Activated CD8-positive, alpha-beta memory T cell treated with anti-CD3 and anti-CD28 coated beads for 48 hours (primary cell): ENCODE data around the gene DEPDC4.

Experiments used
- DNase-seq, 3 experiments: peaks; one replicate each; pipeline ENCODE4 v3.0.0-alpha.2; 2020; ENCODE audit warnings: low read depth in 2 of 3, low spot score in 2 of 3

Gene DEPDC4

GRCh38 chr12:100214518-100214917 is 52.4 kb downstream of the DEPDC4 start:
- DNase-seq: no peak

- DNase-seq: no peak
Measured at GRCh38 chr12:100213016-100213891, 53.6 kb downstream of the DEPDC4 start.

GRCh38 chr12:100211698-100212097 is 55.2 kb downstream of the DEPDC4 start:
- no peak for DNase-seq

- DNase-seq: no peak
Measured at GRCh38 chr12:100208834-100209233, 58.0 kb downstream of the DEPDC4 start.

GRCh38 chr12:100207311-100207710 is 59.6 kb downstream of the DEPDC4 start:
- DNase-seq: no peak

- no peak for DNase-seq
Measured at GRCh38 chr12:100201604-100202423, 65.1 kb downstream of the DEPDC4 start.

- DNase-seq: peak; percentile 77 to 87 (median 85)
Measured at GRCh38 chr12:100200463-100201181, 66.3 kb downstream of the DEPDC4 start, which contains the start of gene ACTR6. Gene ACTR6, plus strand, starts transcription at chr12:100200815. Its CDS starts 37 bp downstream, at chr12:100200852.

- peak; percentile 49 to 60 (median 50) for DNase-seq
Measured at GRCh38 chr12:100199347-100200149, 67.3 kb downstream of the DEPDC4 start.

- no peak for DNase-seq
Measured at GRCh38 chr12:100199023-100199346, 67.9 kb downstream of the DEPDC4 start.

- DNase-seq: no peak
Measured at GRCh38 chr12:100197486-100197885, 69.4 kb downstream of the DEPDC4 start.

GRCh38 chr12:100193085-100193484 is 73.8 kb downstream of the DEPDC4 start:
- no peak for DNase-seq
